Endothelial cell of umbilical vein (primary cell): ENCODE results near the gene TBL1Y.

Experiments
- EZH2 ChIP-seq: IDR thresholded peaks from 2 replicates; pipeline ENCODE4 v1.6.1; 2012; ENCODE audit warnings: borderline replicate concordance, low read depth, mild to moderate bottlenecking, moderate library complexity, low read length, inconsistent platforms; ENCODE audit not compliant: severe bottlenecking
- FOS ChIP-seq: IDR thresholded peaks from 2 replicates; pipeline ENCODE4 v1.6.1; 2011; ENCODE audit warnings: mild to moderate bottlenecking, low read length, moderate library complexity, borderline replicate concordance; ENCODE audit not compliant: insufficient read depth
- GATA2 ChIP-seq: IDR thresholded peaks from 2 replicates; pipeline ENCODE4 v1.7.0; 2011; ENCODE audit warnings: low read depth, mild to moderate bottlenecking, moderate library complexity, mixed read lengths, low read length; ENCODE audit not compliant: insufficient read length, insufficient read depth
- POLR2A ChIP-seq: IDR thresholded peaks from 2 replicates; pipeline ENCODE4 v1.6.1; 2012; ENCODE audit warnings: low read depth, mild to moderate bottlenecking, control low read depth, low read length
- POLR2AphosphoS5 ChIP-seq: IDR thresholded peaks from 2 replicates; pipeline ENCODE4 v1.6.1; 2012; ENCODE audit warnings: low read depth, mild to moderate bottlenecking, control low read depth, low read length, moderate library complexity; ENCODE audit not compliant: insufficient read depth
- TF ChIP-seq, protein P1 (sequence below), 2 donors: IDR thresholded peaks; 1 replicate in 1 of 2; 2 replicates in 1 of 2; pipeline ENCODE4 v1.5.1; 2011; ENCODE audit warnings: low read length in 2 of 2, mild to moderate bottlenecking in 2 of 2, moderate library complexity in 2 of 2, control low read depth in 1 of 2, inconsistent platforms in 1 of 2, low read depth in 1 of 2; ENCODE audit not compliant: insufficient read depth in 1 of 2; ENCODE audit errors: extremely low read depth in 1 of 2

DNA sequence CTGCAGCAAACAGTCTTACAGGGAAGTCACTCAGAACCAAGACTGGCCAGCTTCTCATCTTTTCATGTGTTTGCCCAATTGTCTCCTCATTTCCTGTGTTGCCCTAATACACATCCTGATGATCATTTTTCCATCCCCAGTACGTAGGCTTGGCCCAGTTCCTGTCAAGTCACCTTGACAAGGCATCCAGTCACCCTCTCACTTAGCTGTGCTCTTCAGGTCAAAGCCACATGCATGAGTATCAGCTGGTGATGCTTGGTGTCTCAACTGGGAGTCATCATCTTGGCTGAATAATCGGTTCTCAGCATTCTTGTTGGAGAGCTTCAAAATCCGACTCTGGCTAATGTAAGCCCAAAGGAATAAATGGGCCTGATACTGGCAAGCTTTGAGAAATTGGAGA is 186.5 kb downstream of the TBL1Y start:
- TF ChIP-seq, protein P1, sequence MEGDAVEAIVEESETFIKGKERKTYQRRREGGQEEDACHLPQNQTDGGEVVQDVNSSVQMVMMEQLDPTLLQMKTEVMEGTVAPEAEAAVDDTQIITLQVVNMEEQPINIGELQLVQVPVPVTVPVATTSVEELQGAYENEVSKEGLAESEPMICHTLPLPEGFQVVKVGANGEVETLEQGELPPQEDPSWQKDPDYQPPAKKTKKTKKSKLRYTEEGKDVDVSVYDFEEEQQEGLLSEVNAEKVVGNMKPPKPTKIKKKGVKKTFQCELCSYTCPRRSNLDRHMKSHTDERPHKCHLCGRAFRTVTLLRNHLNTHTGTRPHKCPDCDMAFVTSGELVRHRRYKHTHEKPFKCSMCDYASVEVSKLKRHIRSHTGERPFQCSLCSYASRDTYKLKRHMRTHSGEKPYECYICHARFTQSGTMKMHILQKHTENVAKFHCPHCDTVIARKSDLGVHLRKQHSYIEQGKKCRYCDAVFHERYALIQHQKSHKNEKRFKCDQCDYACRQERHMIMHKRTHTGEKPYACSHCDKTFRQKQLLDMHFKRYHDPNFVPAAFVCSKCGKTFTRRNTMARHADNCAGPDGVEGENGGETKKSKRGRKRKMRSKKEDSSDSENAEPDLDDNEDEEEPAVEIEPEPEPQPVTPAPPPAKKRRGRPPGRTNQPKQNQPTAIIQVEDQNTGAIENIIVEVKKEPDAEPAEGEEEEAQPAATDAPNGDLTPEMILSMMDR (IDR thresholded peaks at IDR 0.05; ENCODE audit: extremely low read depth in 1 of 2, insufficient read depth in 1 of 2, low read depth in 1 of 2, low read length in 2 of 2) = no peak
- no peak for TF ChIP-seq EZH2
- TF ChIP-seq POLR2AphosphoS5 = no peak
- TF ChIP-seq POLR2A = no peak
- no peak for TF ChIP-seq FOS
- TF ChIP-seq GATA2 = no peak
